ENCODE measurements around the gene FBN1. TPM values are rescaled to one million over a fixed set of nuclear protein-coding genes. Genes with fewer than 3 reads are reported as not detected.

The FBN1 gene
- total RNA-seq, 1 experiment from 2014 or later = 1.1 TPM

DNA sequence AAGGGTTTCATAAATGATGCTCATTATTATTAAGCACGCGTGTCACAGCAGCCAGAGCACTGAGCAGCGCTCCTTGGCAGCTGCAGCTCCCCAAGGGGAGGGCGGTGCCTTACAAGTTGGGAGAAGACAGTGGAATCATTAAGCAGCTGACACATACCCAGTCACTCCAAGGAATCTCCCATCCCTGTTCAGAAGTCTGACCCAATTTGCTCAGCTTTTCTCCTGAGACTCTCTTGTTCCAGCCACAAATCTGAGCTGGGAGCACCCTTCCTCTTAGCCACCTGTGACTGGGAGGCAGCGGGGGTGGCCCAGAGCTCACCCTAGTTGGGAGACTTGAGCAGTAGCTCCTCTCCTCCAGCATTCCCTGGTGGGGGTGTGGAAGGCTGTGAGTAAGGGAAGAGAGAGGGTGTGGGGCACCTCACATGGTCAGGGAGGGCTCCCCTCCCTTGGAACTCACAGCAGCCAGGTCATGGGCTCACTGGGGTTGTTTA, 249.9 kb downstream of the FBN1 start:
- no peak overlapping the region for H3K4me3 Mint-ChIP-seq (ENCODE audit: low read depth, unreplicated experiment)
- TF ChIP-seq CTCF (IDR thresholded peaks at IDR 0.05; ENCODE audit: unreplicated experiment) = no peak
- CTCF ChIA-PET = no interaction called here
- H3K27ac Mint-ChIP-seq (ENCODE audit: unreplicated experiment) = no peak overlapping the region
- H3K27me3 Mint-ChIP-seq (ENCODE audit: unreplicated experiment) = no peaks in the 10 kb centered on the region
- no TSS peak for BruUV-seq (replicated peaks)
- no peaks in the 10 kb centered on the region for H3K36me3 Mint-ChIP-seq (ENCODE audit: insufficient read depth, unreplicated experiment)
- intact Hi-C loops (cut with micrococcal nuclease; ENCODE audit: unreplicated experiment) = no loop called here
- no peak for DNase-seq
- H3K9me3 Mint-ChIP-seq (ENCODE audit: low read depth, unreplicated experiment) = no peaks in the 10 kb centered on the region
- H3K4me1 Mint-ChIP-seq (ENCODE audit: low read depth, unreplicated experiment) = no peaks in the 10 kb centered on the region

DNA sequence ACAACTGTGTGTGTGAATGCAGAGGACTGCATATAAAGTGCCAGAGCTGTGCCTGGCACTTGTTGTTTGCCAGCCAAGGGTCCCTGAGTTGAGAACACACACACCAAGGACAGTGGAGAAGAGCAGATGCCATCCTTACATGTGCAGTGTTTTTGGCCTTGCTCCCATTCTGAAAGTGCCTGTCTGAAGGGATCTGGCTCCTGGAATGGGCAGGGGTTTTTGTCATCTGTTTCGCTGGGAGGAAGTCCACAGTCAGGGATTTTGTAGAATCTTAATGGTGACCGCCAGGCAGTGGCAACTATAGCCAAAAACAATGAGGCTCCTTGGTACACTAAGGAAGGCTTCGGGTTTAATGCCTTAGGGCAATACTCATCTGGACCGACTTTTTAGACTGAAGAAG, 250.5 kb downstream of the FBN1 start:
- BruUV-seq (replicated peaks) = no TSS peak
- H3K27me3 Mint-ChIP-seq (ENCODE audit: unreplicated experiment) = no peaks in the 10 kb centered on the region
- no peaks in the 10 kb centered on the region for H3K9me3 Mint-ChIP-seq (ENCODE audit: low read depth, unreplicated experiment)
- H3K36me3 Mint-ChIP-seq (ENCODE audit: insufficient read depth, unreplicated experiment) = no peaks in the 10 kb centered on the region
- H3K4me3 Mint-ChIP-seq (ENCODE audit: low read depth, unreplicated experiment) = no peak overlapping the region
- H3K4me1 Mint-ChIP-seq (ENCODE audit: low read depth, unreplicated experiment) = no peaks in the 10 kb centered on the region
- no peak overlapping the region for H3K27ac Mint-ChIP-seq (ENCODE audit: unreplicated experiment)
- intact Hi-C loops (cut with micrococcal nuclease; ENCODE audit: unreplicated experiment) = no loop called here
- no peak for TF ChIP-seq CTCF (IDR thresholded peaks at IDR 0.05; ENCODE audit: unreplicated experiment)
- CTCF ChIA-PET = no interaction called here
- no peak for DNase-seq

DNA sequence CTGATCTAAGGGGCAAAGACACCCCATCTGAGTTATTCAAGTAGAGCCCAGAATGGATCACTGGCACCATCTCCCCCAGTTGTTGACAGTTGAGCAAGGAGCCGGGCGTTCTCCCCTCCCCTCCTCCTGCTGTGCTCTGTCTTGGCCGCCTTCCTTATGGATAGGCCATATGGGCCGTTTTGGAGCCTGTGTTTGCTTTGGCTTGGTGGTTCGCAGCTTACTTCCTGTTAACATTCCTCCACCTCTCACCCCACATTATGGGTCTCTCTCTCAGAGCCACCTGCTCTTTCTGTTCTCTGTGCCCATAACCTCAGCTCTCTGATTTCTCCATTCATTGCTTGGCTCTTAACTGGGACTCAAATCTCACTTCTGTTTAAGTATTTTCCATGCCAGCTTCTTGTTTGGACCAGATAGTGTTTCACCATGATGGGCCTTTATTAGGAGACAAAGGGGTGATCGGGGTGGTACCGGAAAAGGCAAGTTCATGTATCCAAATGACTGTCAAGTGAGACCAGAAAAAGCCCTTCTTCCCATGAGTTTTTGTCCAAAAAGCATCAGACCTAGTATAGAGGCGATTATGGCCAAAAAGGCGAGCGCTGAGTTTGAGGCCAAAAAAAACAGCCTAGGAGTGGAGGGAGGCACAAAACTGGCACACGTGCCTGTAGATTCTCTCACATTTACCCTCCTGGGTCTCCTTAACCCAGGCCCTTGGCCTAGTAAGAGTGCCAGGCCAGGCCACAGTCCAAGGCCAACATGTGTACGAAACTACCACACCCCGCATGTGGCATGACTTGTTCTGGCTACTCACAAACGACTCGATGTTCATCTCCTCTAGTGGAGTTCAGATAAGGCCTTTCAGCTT, 251.6 kb downstream of the FBN1 start:
- no peak for TF ChIP-seq CTCF (IDR thresholded peaks at IDR 0.05; ENCODE audit: unreplicated experiment)
- CTCF ChIA-PET = no interaction called here
- H3K27ac Mint-ChIP-seq (ENCODE audit: unreplicated experiment) = no peak overlapping the region

GRCh38 chr15:48392356-48392755, 253.2 kb downstream of the FBN1 start:
- DNase-seq = no peak
- Mint-ChIP-seq H3K27me3 (ENCODE audit: unreplicated experiment) (no peaks in the 10 kb centered on the region), H3K4me1 (ENCODE audit: low read depth, unreplicated experiment) (no peaks in the 10 kb centered on the region), H3K4me3 (ENCODE audit: low read depth, unreplicated experiment) (no peak overlapping the region), H3K36me3 (ENCODE audit: insufficient read depth, unreplicated experiment) (no peaks in the 10 kb centered on the region), H3K9me3 (ENCODE audit: low read depth, unreplicated experiment) (no peaks in the 10 kb centered on the region), H3K27ac (ENCODE audit: unreplicated experiment) (no peak overlapping the region)
- intact Hi-C loops (cut with micrococcal nuclease; ENCODE audit: unreplicated experiment) = no loop called here
- BruUV-seq (replicated peaks) = no TSS peak
- no peak for TF ChIP-seq CTCF (IDR thresholded peaks at IDR 0.05; ENCODE audit: unreplicated experiment)
- CTCF ChIA-PET = no interaction called here

More for the DNA sequence above, 251.6 kb downstream of the FBN1 start:
- no TSS peak for BruUV-seq (replicated peaks)
- no peaks in the 10 kb centered on the region for H3K9me3 Mint-ChIP-seq (ENCODE audit: low read depth, unreplicated experiment)
- DNase-seq = no peak
- H3K4me3 Mint-ChIP-seq (ENCODE audit: low read depth, unreplicated experiment) = no peak overlapping the region
- intact Hi-C loops (cut with micrococcal nuclease; ENCODE audit: unreplicated experiment) = no loop called here
- no peaks in the 10 kb centered on the region for H3K4me1 Mint-ChIP-seq (ENCODE audit: low read depth, unreplicated experiment)
- H3K27me3 Mint-ChIP-seq (ENCODE audit: unreplicated experiment) = no peaks in the 10 kb centered on the region
- H3K36me3 Mint-ChIP-seq (ENCODE audit: insufficient read depth, unreplicated experiment) = no peaks in the 10 kb centered on the region
